GM12878 (cell line): ENCODE measurements around the gene GPR151. TPM values are rescaled to one million over a fixed set of nuclear protein-coding genes. Genes with fewer than 3 reads are reported as not detected.
A peak's percentile ranks its signal among the peaks of the same experiment; 100 is the strongest.

ENCODE experiments used
- ATAC-seq: fragments of 200-7000 bp; cut with Tn5 transposase; 3 replicates; pipeline ENCODE4 v1.9.1; 2020; ENCODE audit warnings: mild to moderate bottlenecking, moderate library complexity
- BruUV-seq: library from RNA; stranded (reverse); fragments of 400-500 nt; replicated peaks from 2 replicates; lab custom pipeline; 2021; lab: Mats Ljungman, UMichigan
- CTCF ChIA-PET: fragments of 300-600 bp; sonication (Branson Sonifier 250); formaldehyde crosslinking; extraction: SDS; loops from one replicate; lab custom pipeline; 2021; ENCODE audit warnings: inconsistent platforms; lab: Yijun Ruan, JAX
- POLR2A ChIA-PET: fragments of 350-600 bp; formaldehyde crosslinking; extraction: SDS; loops from one replicate; lab custom pipeline; 2021; ENCODE audit warnings: inconsistent platforms; lab: Charles Lee
- RAD21 ChIA-PET: fragments of 300-600 bp; sonication (Branson Sonifier 250); formaldehyde crosslinking; loops from one replicate; lab custom pipeline; 2023; ENCODE audit warnings: antibody characterized with exemption; ENCODE audit not compliant: unreplicated experiment; lab: Charles Lee
- SMC1A ChIA-PET: fragments of 300-600 bp; sonication (Branson Sonifier 250); formaldehyde crosslinking; loops from one replicate; lab custom pipeline; 2023; ENCODE audit not compliant: unreplicated experiment, uncharacterized antibody; lab: Charles Lee
- DNase-seq: peaks from one replicate; pipeline ENCODE4 v3.0.0-alpha.2; 2011; ENCODE audit warnings: low read depth, low spot score
- FAIRE-seq: peaks from 3 replicates; lab custom pipeline; 2011; peaks lifted over from hg19 to GRCh38; lab: Jason Lieb, UNC
- H2AFZ ChIP-seq: 2 replicates; pipeline ENCODE4 v1.6.0; 2011; ENCODE audit warnings: low read depth, low read length, control low read depth; ENCODE audit not compliant: control insufficient read depth
- H3K27ac ChIP-seq: 2 replicates; pipeline ENCODE4 v1.5.1; 2011; ENCODE audit warnings: control low read depth; ENCODE audit not compliant: control insufficient read depth, insufficient read depth
- H3K27me3 ChIP-seq, 2 experiments: replicated peaks in 1 of 2; 2 replicates each; pipeline versions ENCODE4 v1.6.0 to v1.6.1; 2011; ENCODE audit warnings: low read length in 1 of 2; ENCODE audit not compliant: control insufficient read depth in 2 of 2, insufficient read depth in 2 of 2
- H3K36me3 ChIP-seq, 2 experiments: 2 replicates each; pipeline ENCODE4 v1.5.1; 2011; ENCODE audit warnings: low read length in 1 of 2; ENCODE audit not compliant: control insufficient read depth in 2 of 2, insufficient read depth in 2 of 2
- H3K4me1 ChIP-seq: 2 replicates; pipeline ENCODE4 v1.6.1; 2011; ENCODE audit warnings: mild to moderate bottlenecking, low read length, moderate library complexity, mixed read lengths; ENCODE audit not compliant: control insufficient read depth, insufficient read depth
- H3K4me2 ChIP-seq: 2 replicates; pipeline ENCODE4 v1.6.0; 2011; ENCODE audit warnings: control low read depth; ENCODE audit not compliant: control insufficient read depth, insufficient read depth
- H3K4me3 ChIP-seq: fragments of 200-600 bp; sonication (generic); 2 replicates; pipeline ENCODE4 v1.5.1; 2016
- H3K79me2 ChIP-seq: 2 replicates; pipeline ENCODE4 v1.6.0; 2011; ENCODE audit warnings: low read length; ENCODE audit not compliant: control insufficient read depth, insufficient read depth
- H3K9ac ChIP-seq: 2 replicates; pipeline ENCODE4 v1.8.0; 2011; ENCODE audit warnings: low read length, control low read depth, mixed read lengths; ENCODE audit not compliant: control insufficient read depth, insufficient read depth
- H3K9me3 ChIP-seq: replicated peaks from 3 replicates; pipeline ENCODE4 v1.5.1; 2011; ENCODE audit warnings: mild to moderate bottlenecking, low read length; ENCODE audit not compliant: control insufficient read depth, insufficient read depth
- H4K20me1 ChIP-seq: 2 replicates; pipeline ENCODE4 v1.6.0; 2011; ENCODE audit not compliant: control insufficient read depth, insufficient read depth
- ATF3 ChIP-seq: IDR thresholded peaks from 2 replicates; pipeline ENCODE4 v1.6.1; 2011; ENCODE audit warnings: low read depth, mild to moderate bottlenecking, low read length, moderate library complexity, borderline replicate concordance; ENCODE audit errors: extremely low read depth
- ETV6 ChIP-seq, 2 experiments: fragments of 450-650 bp in 1 of 2; IDR thresholded peaks in 1 of 2; conservative IDR thresholded peaks in 1 of 2; 2 replicates each; pipeline ENCODE4 v1.6.1; 2014; ENCODE audit warnings: antibody characterized with exemption in 1 of 2, borderline replicate concordance in 1 of 2, low read depth in 1 of 2, mild to moderate bottlenecking in 1 of 2, moderate library complexity in 1 of 2
- FOXK2 ChIP-seq: fragments of 450-650 bp; IDR thresholded peaks from 2 replicates; pipeline ENCODE4 v1.6.1; 2017; ENCODE audit warnings: mild to moderate bottlenecking, moderate library complexity
- IKZF1 ChIP-seq: fragments of 450-650 bp; conservative IDR thresholded peaks from 2 replicates; pipeline ENCODE4 v1.6.1; 2017; ENCODE audit warnings: antibody characterized with exemption, mild to moderate bottlenecking
- REST ChIP-seq: IDR thresholded peaks from 2 replicates; pipeline ENCODE4 v1.6.1; 2012; ENCODE audit warnings: mild to moderate bottlenecking, low read depth, low read length
- SMAD1 ChIP-seq: fragments of 450-650 bp; IDR thresholded peaks from 2 replicates; pipeline ENCODE4 v1.6.1; 2018; ENCODE audit warnings: mild to moderate bottlenecking, low read depth; ENCODE audit not compliant: partially characterized antibody
- SP1 ChIP-seq: IDR thresholded peaks from one replicate; pipeline ENCODE4 v1.6.1; 2011; ENCODE audit warnings: low read depth, low read length
- SPI1 ChIP-seq: IDR thresholded peaks from 2 replicates; pipeline ENCODE4 v1.6.1; 2011; ENCODE audit warnings: low read depth, mild to moderate bottlenecking, low read length, moderate library complexity, borderline replicate concordance; ENCODE audit not compliant: insufficient read depth
- STAT3 ChIP-seq: IDR thresholded peaks from 2 replicates; pipeline ENCODE4 v1.6.1; 2011; ENCODE audit warnings: low read depth, low read length, improper control_type of control experiment
- WGBS: methylation state at CpG from one replicate; pipeline ENCODE4 v1.1.6; 2016; ENCODE audit warnings: low lambda C conversion rate; ENCODE audit not compliant: insufficient replicate concordance, insufficient coverage; ENCODE audit errors: missing lambda C conversion rate; 5-methylcytosine and 5-hydroxymethylcytosine counted together
- in situ Hi-C: fragments of 300-500 bp; cut with MboI; formaldehyde crosslinking; loops from 9 replicates; pipeline ENCODE4 v1.14.3; 2018; ENCODE audit warnings: mixed read lengths
- intact Hi-C: fragments of 100-400 bp; cut with micrococcal nuclease; formaldehyde crosslinking; loops from one replicate; pipeline ENCODE4 v1.14.2; 2022; ENCODE audit not compliant: unreplicated experiment
- polyA plus RNA-seq, 11 experiments: library from polyadenylated mRNA; depleted of rRNA in 4 of 11; unstranded in 6 of 11; stranded (reverse) in 5 of 11; fragments of >200 nt; fragmentation: Nextera tagmentation in 4 of 11; fragmentation: Illumina TruSeq in 1 of 11; extraction: Ambion mirVana in 4 of 11; extraction: Trizol in 1 of 11; gene quantifications; 1 replicate in 1 of 11; 2 replicates in 10 of 11; pipeline versions ENCODE4 v1.2.1 to v1.2.3, GENCODE V29; 2011 to 2016; ENCODE audit warnings: inconsistent platforms in 2 of 11, missing spikeins in 2 of 11, low read depth in 1 of 11
- total RNA-seq, 4 experiments: library from RNA; depleted of rRNA in 3 of 4; stranded (reverse); fragments of >200 nt in 3 of 4; fragmentation: Illumina TruSeq in 1 of 4; extraction: Trizol in 1 of 4; gene quantifications; 2 replicates each; pipeline versions ENCODE4 v1.2.1 to v1.2.3, GENCODE V29; 2013 to 2021

The GPR151 gene
- total and polyA plus RNA-seq, 10 of the 15 experiments (the other 5 are each of a cell fraction or from before 2014, with no cell fraction given), result 0.11 TPM; not detected in 9

GRCh38 chr5:146474065-146474464, 41.9 kb downstream of the GPR151 start:
- FAIRE-seq, result no peak
- H3K36me3 ChIP-seq, result peaks cover 8 to 54% of the 10 kb centered on the region in 2 experiments
- in situ Hi-C loops (loop anchor here (25.0 kb wide), 1 partner anchor 1938 kb away; no protein-coding TSS in a partner anchor), intact Hi-C loops (no loop called here)
- no peak overlapping the region for H2AFZ ChIP-seq
- CTCF ChIA-PET, result no interaction called here
- SMC1A ChIA-PET, result no interaction called here
- no peak overlapping the region for H3K4me3 ChIP-seq
- H3K9ac ChIP-seq, result no peak overlapping the region
- no peak for DNase-seq
- H3K4me1 ChIP-seq, result no peaks in the 10 kb centered on the region
- H3K79me2 ChIP-seq, result no peaks in the 10 kb centered on the region
- no peak overlapping the region for H3K27ac ChIP-seq
- WGBS, result 96% methylated on average over 1 of the region's 1 CpG
- TF ChIP-seq SPI1 (0 out of 2 replicates have a peak, but pooled peaks have one; percentile 9), IKZF1 (no peak)
- H3K9me3 ChIP-seq, result no peaks in the 10 kb centered on the region
- no peaks in the 10 kb centered on the region; the same call in 1 of the 2 replicates for H4K20me1 ChIP-seq
- no TSS peak for BruUV-seq
- no peaks in the 10 kb centered on the region for H3K27me3 ChIP-seq
- POLR2A ChIA-PET, result interaction anchor here (1.1 kb wide), 1 partner anchor 23 kb away, joined by 5 read pairs; no protein-coding TSS in a partner anchor
- no peak for ATAC-seq
- RAD21 ChIA-PET, result no interaction called here
- H3K4me2 ChIP-seq, result no peak overlapping the region

- ChIA-PET RAD21 (no interaction called here), CTCF (interaction anchor here (0.8 to 2.1 kb wide), 7 partner anchors 10 to 64 kb away, joined by 3 to 8 read pairs (median 5); no protein-coding TSS in a partner anchor), SMC1A (interaction anchor here (0.6 to 1.5 kb wide), 5 partner anchors 9 to 482 kb away, joined by 3 to 6 read pairs (median 3); no protein-coding TSS in a partner anchor), POLR2A (no interaction called here)
- intact Hi-C loops (no loop called here), in situ Hi-C loops (loop anchor here (25.0 kb wide), 1 partner anchor 1945 kb away; no protein-coding TSS in a partner anchor)
- no peaks in the 10 kb centered on the region for H3K4me1 ChIP-seq
- H3K27ac ChIP-seq, result no peak overlapping the region
- FAIRE-seq (no peak), ATAC-seq (no peak), DNase-seq (no peak)
- H3K27me3 ChIP-seq, result no peaks in the 10 kb centered on the region
- TF ChIP-seq REST, result no peak
- TF ChIP-seq SMAD1, result no peak
- no peak for TF ChIP-seq SP1
- TF ChIP-seq STAT3, result no peak
- no peak for TF ChIP-seq ETV6 (conservative IDR thresholded peaks at IDR 0.05 in 1 of 2, IDR thresholded peaks at IDR 0.05 in 1 of 2; ENCODE audit: borderline replicate concordance in 1 of 2, low read depth in 1 of 2)
- TF ChIP-seq FOXK2, result no peak
- TF ChIP-seq ATF3, result no peak
- H3K79me2 ChIP-seq, result peaks cover 10% of the 10 kb centered on the region
- H4K20me1 ChIP-seq, result no peaks in the 10 kb centered on the region
- BruUV-seq, result no TSS peak
- peaks cover 8 to 44% of the 10 kb centered on the region in 2 experiments for H3K36me3 ChIP-seq
- no peaks in the 10 kb centered on the region for H3K9me3 ChIP-seq
- H3K4me3 ChIP-seq, result no peak overlapping the region
- 100% methylated on average over 1 of the region's 1 CpG for WGBS
- no peak overlapping the region for H3K9ac ChIP-seq
- no peak overlapping the region for H2AFZ ChIP-seq
- no peak overlapping the region for H3K4me2 ChIP-seq
Measured at GRCh38 chr5:146467760-146468159, 48.2 kb downstream of the GPR151 start.
